HG02623 (cell line): ENCODE results near the gene GJC2.
"Not testable (repeated sequence)": the region's sequence is repeated elsewhere in the genome, so short reads cannot be mapped to it uniquely, and the experiment has no call there.

Experiments
- ATAC-seq: cut with Tn5 transposase; IDR thresholded peaks from one replicate; pipeline ENCODE4 v1.9.1; 2021; ENCODE audit warnings: moderate library complexity; ENCODE audit not compliant: unreplicated experiment

The GJC2 gene

GRCh38 chr1:228184152-228184551 lies 34.4 kb downstream of the GJC2 start:
- ATAC-seq: no peak

GRCh38 chr1:228185641-228185965 lies 35.9 kb downstream of the GJC2 start:
- ATAC-seq: no peak

GRCh38 chr1:228188249-228188648 lies 38.5 kb downstream of the GJC2 start:
- not testable (repeated sequence) for ATAC-seq

GRCh38 chr1:228190182-228190581 lies 40.5 kb downstream of the GJC2 start:
- ATAC-seq: no peak

GRCh38 chr1:228190778-228191177 lies 41.0 kb downstream of the GJC2 start:
- ATAC-seq: no peak

GRCh38 chr1:228194436-228194835 lies 44.7 kb downstream of the GJC2 start:
- no peak for ATAC-seq

GRCh38 chr1:228194921-228195812 lies 45.4 kb downstream of the GJC2 start:
- no peak for ATAC-seq

GRCh38 chr1:228197555-228198147 lies 47.9 kb downstream of the GJC2 start:
- ATAC-seq: no peak

- no peak for ATAC-seq
These were observed 49.4 kb downstream of the GJC2 start for GRCh38 chr1:228198977-228199590.

GRCh38 chr1:228204958-228205357 lies 55.2 kb downstream of the GJC2 start:
- ATAC-seq: no peak

- no peak for ATAC-seq
These were observed 56.1 kb downstream of the GJC2 start for GRCh38 chr1:228205526-228206436.

GRCh38 chr1:228206582-228207351 lies 57.0 kb downstream of the GJC2 start:
- no peak for ATAC-seq

- no peak for ATAC-seq
These were observed 57.7 kb downstream of the GJC2 start for GRCh38 chr1:228207381-228207810.

- ATAC-seq: no peak
These were observed 58.4 kb downstream of the GJC2 start, which contains the start of gene OBSCN for GRCh38 chr1:228207851-228208821. Gene OBSCN, plus strand, starts transcription at chr1:228208044. Its CDS starts 3,740 bp downstream, at chr1:228211784.

GRCh38 chr1:228208831-228209551 lies 59.3 kb downstream of the GJC2 start:
- no peak for ATAC-seq
